Heart left ventricle (tissue), 13 donors: ENCODE data around the gene SOCS3.

Experiments
- CTCF ChIP-seq, 12 donors: fragments of 200-600 bp; sonication (generic) in 4 of 12; IDR thresholded peaks; one replicate each; pipeline versions ENCODE4 v1.5.0 to v1.8.0; 2018 to 2022; ENCODE audit warnings: antibody characterized with exemption in 12 of 12, mild to moderate bottlenecking in 5 of 12
- POLR2A ChIP-seq, 2 donors: fragments of 450-650 bp; IDR thresholded peaks; one replicate each; pipeline ENCODE4 v1.6.1; 2017; ENCODE audit warnings: antibody characterized with exemption in 2 of 2, mild to moderate bottlenecking in 2 of 2, moderate library complexity in 2 of 2
- donor health status: ischemic (EF 13 %, LVEDD 7.1; RV severe dilation, severe dysfunction).
- donor health status: DM: no; HTN: yes; CAD: no.
- donor health status: DM: no; HTN: no; CAD: no.
- donor health status: ischemic (EF 25% LVEDD 6.9; RV normal size, moderate dysfunction).
- donor health status: ischemic (EF 25% LVEDD 5.7; RV mildly dilated, moderate dysfunction).
- donor health status: ischemic (EF 35%, LVEDD 5.7; RV mildly dilated, moderate dysfunction).
- donor health status: nonischemic (EF 11% LVEDD 7.7; RV severe dilation, severe dysfunction).
- donor health status: DM: yes; HTN: yes; CAD: no.
- donor health status: PGD.
- donor health status: ischemic (EF 29% LVEDD 5.4; RV normal size, mild dysfunction).
- donor health status: nonischemic (EF 23%, LVEDD 6.1; RV moderate dilation, normal function).

- no peak for TF ChIP-seq POLR2A (IDR thresholded peaks at IDR 0.05)
- TF ChIP-seq CTCF (IDR thresholded peaks at IDR 0.05), result no peak
These were observed 45.1 kb downstream of the SOCS3 start for GRCh38 chr17:78314683-78315354.
